IMR-90 (cell line): ENCODE data around the gene PRPF40B. TPM values are rescaled to one million over a fixed set of nuclear protein-coding genes. Genes with fewer than 3 reads are reported as not detected.
"Not testable (repeated sequence)": the region's sequence is repeated elsewhere in the genome, so short reads cannot be mapped to it uniquely, and the experiment has no call there.

Experiments
- ATAC-seq: fragments of 200-7000 bp; cut with Tn5 transposase; 2 replicates; pipeline ENCODE4 v1.9.1; 2020; ENCODE audit warnings: low read depth, mild to moderate bottlenecking, moderate library complexity
- BruUV-seq: library from RNA; stranded (reverse); fragments of 400-500 nt; replicated peaks from 2 replicates; lab custom pipeline; 2021; lab: Mats Ljungman, UMichigan
- CTCF ChIA-PET: fragments of 300-600 bp; formaldehyde crosslinking; extraction: SDS; loops from one replicate; lab custom pipeline; 2021; ENCODE audit warnings: antibody characterized with exemption; lab: Yijun Ruan, JAX
- POLR2A ChIA-PET: fragments of 300-600 bp; sonication (Branson Sonifier 250); formaldehyde crosslinking; loops from one replicate; lab custom pipeline; 2022; ENCODE audit warnings: antibody characterized with exemption; ENCODE audit not compliant: unreplicated experiment; lab: Charles Lee
- DNase-seq: peaks from one replicate; pipeline ENCODE4 v3.0.0; 2013
- H2AFZ ChIP-seq: replicated peaks from 2 replicates; pipeline ENCODE3; 2013; ENCODE audit warnings: low read length, mild to moderate bottlenecking; ENCODE audit not compliant: poor library complexity
- H2AK5ac ChIP-seq: 2 replicates; pipeline ENCODE4 v1.6.1; 2013; ENCODE audit warnings: low read depth, low read length, inconsistent platforms
- H2AK9ac ChIP-seq: replicated peaks from 2 replicates; pipeline ENCODE3; 2013; ENCODE audit warnings: mild to moderate bottlenecking, low read depth, low read length, moderate library complexity; ENCODE audit not compliant: poor library complexity
- H2BK120ac ChIP-seq: 2 replicates; pipeline ENCODE4 v1.6.1; 2013; ENCODE audit warnings: low read depth, low read length, inconsistent platforms
- H2BK15ac ChIP-seq: 3 replicates; pipeline ENCODE4 v1.6.1; 2013; ENCODE audit warnings: low read depth, low read length, inconsistent platforms
- H2BK20ac ChIP-seq: 2 replicates; pipeline ENCODE4 v1.6.1; 2013; ENCODE audit warnings: low read depth, mild to moderate bottlenecking, inconsistent platforms, low read length, moderate library complexity
- H2BK5ac ChIP-seq: 2 replicates; pipeline ENCODE4 v1.6.1; 2013; ENCODE audit warnings: mild to moderate bottlenecking, low read depth, low read length, inconsistent platforms; ENCODE audit not compliant: poor library complexity, severe bottlenecking
- H3K14ac ChIP-seq: replicated peaks from 2 replicates; pipeline ENCODE4 v1.6.1; 2013; ENCODE audit warnings: low read depth, low read length, inconsistent platforms
- H3K18ac ChIP-seq: 2 replicates; pipeline ENCODE4 v1.6.1; 2013; ENCODE audit warnings: low read depth, low read length, control low read depth
- H3K23ac ChIP-seq: 2 replicates; pipeline ENCODE4 v1.6.1; 2013; ENCODE audit warnings: low read depth, low read length, inconsistent platforms
- H3K27ac ChIP-seq: 2 replicates; pipeline ENCODE4 v1.5.1; 2013; ENCODE audit warnings: mild to moderate bottlenecking, control low read depth, low read length; ENCODE audit not compliant: insufficient read depth
- H3K27me3 ChIP-seq: 2 replicates; pipeline ENCODE4 v1.6.1; 2013; ENCODE audit warnings: low read length; ENCODE audit not compliant: control insufficient read depth, insufficient read depth
- H3K36me3 ChIP-seq: 2 replicates; pipeline ENCODE4 v1.6.1; 2013; ENCODE audit warnings: low read length, mixed read lengths; ENCODE audit not compliant: control insufficient read depth, insufficient read depth
- H3K4ac ChIP-seq: 2 replicates; pipeline ENCODE4 v1.6.1; 2013; ENCODE audit warnings: low read depth, low read length, inconsistent platforms
- H3K4me1 ChIP-seq: 2 replicates; pipeline ENCODE4 v1.6.1; 2013; ENCODE audit warnings: low read length, mixed read lengths; ENCODE audit not compliant: control insufficient read depth, insufficient read depth
- H3K4me2 ChIP-seq: 2 replicates; pipeline ENCODE4 v1.6.1; 2013; ENCODE audit warnings: low read depth, mild to moderate bottlenecking, control low read depth, low read length, moderate library complexity
- H3K4me3 ChIP-seq: 2 replicates; pipeline ENCODE4 v1.5.1; 2013; ENCODE audit warnings: low read depth, mild to moderate bottlenecking, control low read depth, low read length, moderate library complexity; ENCODE audit not compliant: insufficient read depth
- H3K56ac ChIP-seq: 2 replicates; pipeline ENCODE4 v1.6.1; 2013; ENCODE audit warnings: low read length, inconsistent platforms; ENCODE audit not compliant: insufficient read depth; ENCODE audit errors: extremely low read depth
- H3K79me1 ChIP-seq, 2 experiments: 2 replicates each; pipeline ENCODE4 v1.6.1; 2013; ENCODE audit warnings: low read length in 2 of 2, inconsistent platforms in 1 of 2, low read depth in 1 of 2
- H3K9ac ChIP-seq: 2 replicates; pipeline ENCODE4 v1.6.1; 2013; ENCODE audit warnings: low read depth, low read length, control low read depth
- H3K9me1 ChIP-seq: 2 replicates; pipeline ENCODE4 v1.6.1; 2013; ENCODE audit warnings: low read length, inconsistent platforms; ENCODE audit not compliant: insufficient read depth
- H3K9me3 ChIP-seq: 2 replicates; pipeline ENCODE4 v1.6.1; 2013; ENCODE audit warnings: low read length; ENCODE audit not compliant: control insufficient read depth, insufficient read depth
- H4K20me1 ChIP-seq: 2 replicates; pipeline ENCODE4 v1.6.1; 2013; ENCODE audit warnings: low read length, inconsistent platforms; ENCODE audit not compliant: insufficient read depth
- H4K5ac ChIP-seq: 2 replicates; pipeline ENCODE4 v1.6.1; 2013; ENCODE audit warnings: mild to moderate bottlenecking, low read depth, low read length, control low read depth
- H4K8ac ChIP-seq, 2 experiments: 2 replicates each; pipeline ENCODE4 v1.6.1; 2013; ENCODE audit warnings: low read depth in 2 of 2, low read length in 2 of 2, control low read depth in 1 of 2, inconsistent platforms in 1 of 2
- H4K91ac ChIP-seq: 2 replicates; pipeline ENCODE4 v1.6.1; 2013; ENCODE audit warnings: low read depth, low read length, inconsistent platforms; ENCODE audit not compliant: insufficient read depth
- RAD21 ChIP-seq: IDR thresholded peaks from 2 replicates; pipeline ENCODE4 v1.6.1; 2012; ENCODE audit warnings: low read length, improper control_type of control experiment
- WGBS, 2 experiments: methylation state at CpG; one replicate each; pipeline versions ENCODE4 v1.1.5 to v1.1.7; 2013; ENCODE audit warnings: missing lambda C conversion rate in 2 of 2; ENCODE audit not compliant: insufficient read length in 1 of 2; ENCODE audit errors: extremely low coverage in 2 of 2; 5-methylcytosine and 5-hydroxymethylcytosine counted together
- dilution Hi-C: fragments of 300-500 bp; cut with HindIII; formaldehyde crosslinking; loops from one replicate; pipeline ENCODE4 v1.14.3; 2018; ENCODE audit warnings: low sequenced_read_pairs; ENCODE audit not compliant: unreplicated experiment
- in situ Hi-C: fragments of 300-500 bp; cut with MboI; formaldehyde crosslinking; loops from 3 replicates; pipeline ENCODE4 v1.14.3; 2019; ENCODE audit warnings: low sequenced_read_pairs, inconsistent platforms, mixed read lengths
- intact Hi-C: fragments of 100-400 bp; cut with micrococcal nuclease; formaldehyde crosslinking; loops from 2 replicates; pipeline ENCODE4 v1.10.0; 2022
- polyA plus RNA-seq, 3 experiments: library from polyadenylated mRNA; depleted of rRNA; stranded (reverse); fragments of >200 nt; gene quantifications; 2 replicates each; pipeline ENCODE4 v1.2.3, GENCODE V29; 2012; ENCODE audit warnings: low replicate concordance in 1 of 3
- total RNA-seq: library from RNA; depleted of rRNA; stranded (reverse); fragments of >200 nt; gene quantifications from 2 replicates; pipeline ENCODE4 v1.2.3, GENCODE V29; 2012

Gene PRPF40B
- total and polyA plus RNA-seq, 2 of the 4 experiments (the other 2 are of a cell fraction), result 5.0 to 11.8 TPM

DNA sequence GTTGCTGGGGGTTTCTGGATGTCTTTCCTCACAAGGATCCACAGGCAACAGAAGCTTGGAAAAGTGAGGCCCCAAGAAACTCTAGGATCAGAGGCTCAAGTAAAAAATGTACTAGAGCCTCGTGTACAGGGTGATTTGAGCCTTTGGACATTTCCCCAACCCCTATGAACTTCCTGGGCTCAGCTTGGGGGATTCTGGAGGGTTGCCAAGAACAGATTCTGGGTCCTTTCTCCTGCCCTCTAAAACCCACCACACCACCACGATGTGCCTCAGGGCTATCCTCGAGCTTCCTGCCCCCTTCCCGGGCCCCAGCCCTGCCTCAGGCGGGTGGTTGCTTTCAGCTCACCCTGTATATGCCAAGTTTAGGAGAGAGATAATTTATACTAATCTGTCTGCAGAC is 18.5 kb upstream of the PRPF40B start:
- H3K23ac ChIP-seq, result no peak overlapping the region
- no peak overlapping the region for H3K4ac ChIP-seq
- H3K4me1 ChIP-seq, result no peaks in the 10 kb centered on the region
- H3K9me3 ChIP-seq, result no peaks in the 10 kb centered on the region
- no peaks in the 10 kb centered on the region for H3K36me3 ChIP-seq
- no peak overlapping the region for H4K8ac ChIP-seq
- H2BK20ac ChIP-seq, result no peak overlapping the region
- dilution Hi-C loops (no loop called here), in situ Hi-C loops (no loop called here), intact Hi-C loops (no loop called here)
- ATAC-seq (no peak), DNase-seq (no peak)
- no CpG with 5 or more reads among the region's 5 CpGs for WGBS, 2 experiments
- H2AK5ac ChIP-seq, result no peak overlapping the region
- no peak overlapping the region for H3K14ac ChIP-seq
- BruUV-seq, result no TSS peak
- no peak for TF ChIP-seq RAD21
- H3K56ac ChIP-seq, result no peak overlapping the region
- H2BK120ac ChIP-seq, result no peak overlapping the region
- H2BK15ac ChIP-seq, result no peak overlapping the region
- no peak overlapping the region for H4K91ac ChIP-seq
- H4K5ac ChIP-seq, result no peak overlapping the region
- no peaks in the 10 kb centered on the region; the same call in 1 of the 2 replicates for H3K9me1 ChIP-seq
- no peaks in the 10 kb centered on the region for H4K20me1 ChIP-seq
- H3K18ac ChIP-seq, result no peak overlapping the region
- H2AK9ac ChIP-seq, result no peak overlapping the region
- H2BK5ac ChIP-seq, result no peak overlapping the region
- no peak overlapping the region for H3K4me3 ChIP-seq
- POLR2A ChIA-PET, result no interaction called here
- H3K9ac ChIP-seq, result no peak overlapping the region
- no peaks in the 10 kb centered on the region for H3K79me1 ChIP-seq
- no peak overlapping the region for H2AFZ ChIP-seq
- no peak overlapping the region for H3K4me2 ChIP-seq
- H3K27ac ChIP-seq, result no peak overlapping the region
- no peaks in the 10 kb centered on the region for H3K27me3 ChIP-seq
- CTCF ChIA-PET, result no interaction called here

DNA sequence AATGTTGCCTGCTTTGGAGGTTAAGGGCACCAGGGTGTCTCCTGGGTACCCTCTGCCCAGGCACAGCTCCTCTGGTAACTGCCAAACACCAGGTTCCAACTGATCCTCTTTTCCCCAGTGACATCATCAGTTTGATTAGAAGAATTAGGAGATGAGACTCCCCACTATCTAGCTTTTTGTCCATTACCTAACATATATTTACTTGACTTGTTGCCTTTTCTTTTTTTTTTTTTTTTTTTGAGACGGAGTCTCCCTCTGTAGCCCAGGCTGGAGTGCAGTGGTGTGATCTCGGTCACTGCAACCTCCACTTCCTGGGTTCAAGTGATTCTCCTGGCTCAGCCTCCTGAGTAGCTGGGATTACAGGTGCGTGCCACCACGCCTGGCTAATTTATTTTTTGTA is 17.8 kb upstream of the PRPF40B start, which contains the start of gene FAM186B:
Gene FAM186B, minus strand, starts transcription at position 101 of the 400 bp plus-strand sequence. CDS start 162 bp downstream, outside the sequence.
- H4K91ac ChIP-seq, H3K18ac ChIP-seq, H3K9me3 ChIP-seq, H3K27me3 ChIP-seq, H3K36me3 ChIP-seq, in situ Hi-C loops, CTCF ChIA-PET, H2AFZ ChIP-seq, H2BK15ac ChIP-seq, H2BK120ac ChIP-seq, H3K9ac ChIP-seq, ATAC-seq, H3K4me1 ChIP-seq, H2AK5ac ChIP-seq, DNase-seq, H3K27ac ChIP-seq, H3K23ac ChIP-seq, H2BK5ac ChIP-seq, intact Hi-C loops, H2AK9ac ChIP-seq, BruUV-seq, H3K4me3 ChIP-seq, H4K20me1 ChIP-seq, H4K8ac ChIP-seq, H4K5ac ChIP-seq, dilution Hi-C loops, H3K14ac ChIP-seq, H2BK20ac ChIP-seq, H3K4ac ChIP-seq, POLR2A ChIA-PET, H3K4me2 ChIP-seq, H3K56ac ChIP-seq, H3K9me1 ChIP-seq, H3K79me1 ChIP-seq: not testable (repeated sequence)
- WGBS, 2 experiments, result no CpG with 5 or more reads among the region's 4 CpGs
